BLaER1 (cell line): ENCODE results near the gene UNC5A.

Source experiments
- H3K27ac ChIP-seq: shearing (Covaris generic); formaldehyde crosslinking; 2 replicates; pipeline ENCODE4 v1.8.1; 2022
- H3K27me3 ChIP-seq: shearing (Covaris generic); formaldehyde crosslinking; 2 replicates; pipeline ENCODE4 v1.8.1; 2022
- H3K36me3 ChIP-seq: shearing (Covaris generic); formaldehyde crosslinking; 2 replicates; pipeline ENCODE4 v1.8.1; 2022
- H3K4me1 ChIP-seq: shearing (Covaris generic); formaldehyde crosslinking; 2 replicates; pipeline ENCODE4 v1.8.1; 2022
- H3K4me2 ChIP-seq: shearing (Covaris generic); formaldehyde crosslinking; 2 replicates; pipeline ENCODE4 v1.8.1; 2022
- H3K4me3 ChIP-seq: shearing (Covaris generic); formaldehyde crosslinking; 2 replicates; pipeline ENCODE4 v1.8.1; 2022
- H3K9ac ChIP-seq: shearing (Covaris generic); formaldehyde crosslinking; 2 replicates; pipeline ENCODE4 v1.8.1; 2022
- H3K9me3 ChIP-seq: shearing (Covaris generic); formaldehyde crosslinking; 2 replicates; pipeline ENCODE4 v1.8.1; 2022
- H4K20me1 ChIP-seq: shearing (Covaris generic); formaldehyde crosslinking; 2 replicates; pipeline ENCODE4 v1.8.1; 2022
- Cebpa-rat ChIP-seq: shearing (Covaris generic); IDR thresholded peaks from 2 replicates; pipeline ENCODE4 v1.8.1; 2022

The UNC5A gene

DNA sequence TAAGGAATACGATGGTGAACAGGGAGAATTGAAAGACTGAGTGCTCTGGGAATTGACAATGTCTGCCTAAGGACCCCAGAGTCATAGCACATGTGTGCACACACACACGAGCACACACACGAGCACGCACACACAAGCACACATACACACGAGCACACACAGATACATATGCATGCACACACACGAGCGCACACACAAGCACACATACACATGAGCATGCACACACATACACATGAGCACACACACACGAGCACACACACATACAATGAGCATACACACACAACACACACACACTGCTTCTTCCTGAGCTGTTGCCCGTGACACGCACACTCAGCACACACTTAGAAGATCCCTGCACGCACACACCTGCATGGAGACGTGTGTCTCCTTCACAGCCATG, 10.9 kb upstream of the UNC5A start:
- no peak for TF ChIP-seq Cebpa-rat
- Histone ChIP-seq H3K4me1 (no peaks in the 10 kb centered on the region), H3K27ac (no peak overlapping the region), H3K27me3 (peaks cover 27% of the 10 kb centered on the region), H3K4me3 (no peak overlapping the region), H3K4me2 (no peak overlapping the region), H3K9me3 (no peaks in the 10 kb centered on the region), H3K36me3 (no peaks in the 10 kb centered on the region), H3K9ac (no peak overlapping the region), H4K20me1 (peaks cover 28% of the 10 kb centered on the region; the same call in 1 of the 2 replicates)

DNA sequence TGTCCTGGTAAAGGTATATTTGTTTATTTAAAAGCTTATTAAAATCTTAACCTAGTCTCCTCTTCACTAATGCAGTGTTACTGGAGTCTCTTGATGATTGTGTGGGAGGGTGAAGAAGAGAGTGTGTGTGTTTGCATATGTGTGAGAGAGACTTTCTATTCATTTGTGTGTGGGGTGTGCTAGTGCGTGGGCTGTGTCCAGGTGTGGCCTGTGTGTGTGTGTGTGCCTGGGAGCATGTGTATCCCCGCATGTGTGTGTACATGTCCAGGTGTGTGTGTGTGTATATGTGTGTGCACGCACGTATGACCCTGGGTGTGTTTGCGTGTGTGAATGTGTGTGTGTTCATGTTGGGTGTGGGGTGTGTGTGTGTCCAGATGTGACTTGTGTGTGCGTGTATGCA, 10.3 kb upstream of the UNC5A start:
- Histone ChIP-seq H3K9ac (no peak overlapping the region), H3K27me3 (peaks cover 26% of the 10 kb centered on the region), H3K4me1 (no peaks in the 10 kb centered on the region), H3K4me2 (no peak overlapping the region), H4K20me1 (peaks cover 34% of the 10 kb centered on the region; the same call in 1 of the 2 replicates), H3K27ac (no peak overlapping the region), H3K4me3 (no peak overlapping the region), H3K36me3 (no peaks in the 10 kb centered on the region), H3K9me3 (no peaks in the 10 kb centered on the region)
- TF ChIP-seq Cebpa-rat = no peak

- peaks cover 35% of the 10 kb centered on the region; the same call in 1 of the 2 replicates for H4K20me1 ChIP-seq
- H3K4me3 ChIP-seq = no peak overlapping the region
- no peak overlapping the region for H3K9ac ChIP-seq
- H3K36me3 ChIP-seq = no peaks in the 10 kb centered on the region
- no peak overlapping the region for H3K27ac ChIP-seq
- no peak for TF ChIP-seq Cebpa-rat
- no peak overlapping the region for H3K4me2 ChIP-seq
- H3K9me3 ChIP-seq = no peaks in the 10 kb centered on the region
- no peaks in the 10 kb centered on the region for H3K4me1 ChIP-seq
- H3K27me3 ChIP-seq = peaks cover 29% of the 10 kb centered on the region
Observed at GRCh38 chr5:176802116-176802784, 8.1 kb upstream of the UNC5A start.

GRCh38 chr5:176803068-176803942, 7.1 kb upstream of the UNC5A start:
- no peak for TF ChIP-seq Cebpa-rat
- Histone ChIP-seq H3K4me3 (no peak overlapping the region), H3K27ac (no peak overlapping the region), H3K9me3 (no peaks in the 10 kb centered on the region), H3K4me2 (no peak overlapping the region), H3K27me3 (peaks cover 35% of the 10 kb centered on the region), H3K4me1 (no peaks in the 10 kb centered on the region), H3K36me3 (no peaks in the 10 kb centered on the region), H4K20me1 (peaks cover 44% of the 10 kb centered on the region; the same call in 1 of the 2 replicates), H3K9ac (no peak overlapping the region)

DNA sequence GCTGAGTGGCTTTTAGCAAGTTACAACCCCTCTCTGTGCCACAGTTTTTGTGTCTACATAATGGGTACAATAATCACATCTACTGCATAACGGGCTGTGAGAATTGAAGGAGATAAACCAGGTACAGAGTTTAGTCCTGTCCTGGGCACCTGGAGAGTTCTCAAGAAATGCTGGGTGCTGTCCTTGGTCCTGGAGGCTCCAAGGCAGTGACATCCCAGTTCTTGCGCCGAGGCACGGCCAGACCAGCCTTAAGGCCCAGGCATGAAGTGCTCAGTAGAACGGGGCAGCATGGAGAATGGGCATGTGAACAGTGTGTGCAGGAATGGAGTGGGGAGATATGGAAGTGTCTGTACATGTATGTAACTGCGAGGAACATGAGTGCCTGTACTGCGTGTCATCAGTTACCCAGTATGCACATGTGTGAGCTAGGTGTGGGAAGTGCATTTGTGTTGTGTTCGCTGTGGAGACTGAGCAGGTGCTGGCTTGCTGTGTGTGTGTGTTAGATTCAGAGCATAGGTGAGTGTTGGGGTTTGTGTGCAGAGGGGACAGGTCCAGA, 6.3 kb upstream of the UNC5A start:
- H3K4me1 ChIP-seq = peaks cover under 1% of the 10 kb centered on the region; the same call in 1 of the 2 replicates
- H3K9me3 ChIP-seq = no peaks in the 10 kb centered on the region
- peaks cover 43% of the 10 kb centered on the region for H3K27me3 ChIP-seq
- no peaks in the 10 kb centered on the region for H3K36me3 ChIP-seq
- H3K4me2 ChIP-seq = no peak overlapping the region
- peaks cover 51% of the 10 kb centered on the region for H4K20me1 ChIP-seq
- no peak for TF ChIP-seq Cebpa-rat
- H3K4me3 ChIP-seq = no peak overlapping the region
- H3K27ac ChIP-seq = no peak overlapping the region
- no peak overlapping the region for H3K9ac ChIP-seq

DNA sequence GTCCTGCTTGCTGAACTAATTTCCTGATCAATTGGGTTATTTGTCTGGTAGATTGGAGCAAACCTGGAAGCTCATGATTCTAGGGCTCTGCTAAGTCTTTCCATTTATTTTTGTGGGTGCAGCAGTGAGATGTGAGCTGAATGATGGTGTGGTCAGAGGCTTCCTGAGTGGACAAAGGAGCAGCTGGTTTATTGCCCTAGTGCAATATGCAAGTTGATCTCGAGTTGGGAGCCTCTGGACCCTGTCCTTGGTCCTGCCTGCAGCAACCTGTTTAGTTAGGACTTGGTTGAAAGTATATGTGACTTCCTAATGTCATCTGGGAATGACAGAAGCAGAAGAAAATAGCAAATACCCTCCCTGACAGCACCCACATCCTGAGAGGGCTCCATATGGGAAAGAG, 4.2 kb upstream of the UNC5A start:
- no peaks in the 10 kb centered on the region for H3K36me3 ChIP-seq
- no peak overlapping the region for H3K4me2 ChIP-seq
- no peak overlapping the region for H3K4me3 ChIP-seq
- H4K20me1 ChIP-seq = peaks cover 70% of the 10 kb centered on the region
- TF ChIP-seq Cebpa-rat = no peak
- H3K9ac ChIP-seq = no peak overlapping the region
- H3K4me1 ChIP-seq = peaks cover 19% of the 10 kb centered on the region
- no peak overlapping the region for H3K27ac ChIP-seq
- no peaks in the 10 kb centered on the region for H3K9me3 ChIP-seq
- H3K27me3 ChIP-seq = peaks cover 64% of the 10 kb centered on the region

GRCh38 chr5:176809544-176810080, 747 bp upstream of the UNC5A start:
- H3K36me3 ChIP-seq = no peaks in the 10 kb centered on the region
- H3K27me3 ChIP-seq = peaks cover 95% of the 10 kb centered on the region
- H3K4me3 ChIP-seq = peak overlapping the region; percentile 68
- no peak for TF ChIP-seq Cebpa-rat
- peaks cover 26% of the 10 kb centered on the region for H3K4me1 ChIP-seq
- H4K20me1 ChIP-seq = peaks cover 86% of the 10 kb centered on the region
- H3K27ac ChIP-seq = no peak overlapping the region
- H3K4me2 ChIP-seq = peak overlapping the region; percentile 92
- no peaks in the 10 kb centered on the region for H3K9me3 ChIP-seq
- H3K9ac ChIP-seq = no peak overlapping the region

- H3K4me3 ChIP-seq = peak overlapping the region; percentile 68
- peaks cover 26% of the 10 kb centered on the region for H3K4me1 ChIP-seq
- H3K4me2 ChIP-seq = peak overlapping the region; percentile 92
- H3K36me3 ChIP-seq = no peaks in the 10 kb centered on the region
- peaks cover 90% of the 10 kb centered on the region for H4K20me1 ChIP-seq
- H3K27me3 ChIP-seq = peaks cover 99% of the 10 kb centered on the region
- no peaks in the 10 kb centered on the region for H3K9me3 ChIP-seq
- no peak overlapping the region; the same call in 1 of the 2 replicates for H3K9ac ChIP-seq
- no peak for TF ChIP-seq Cebpa-rat
- H3K27ac ChIP-seq = no peak overlapping the region
Observed at GRCh38 chr5:176810687-176811501, 535 bp downstream of the UNC5A start.
